GM06990 (cell line): Measurements from ENCODE around the gene KIAA1549.

Experiments
- DNase-seq: peaks from one replicate; pipeline ENCODE4 v3.0.0-alpha.2; 2011; ENCODE audit not compliant: insufficient read length; ENCODE audit errors: extremely low read depth
- H3K27me3 ChIP-seq: replicated peaks from 2 replicates; pipeline ENCODE4 v1.6.0; 2011; ENCODE audit warnings: low read length; ENCODE audit not compliant: control insufficient read depth, insufficient read depth
- H3K36me3 ChIP-seq: 2 replicates; pipeline ENCODE4 v1.5.1; 2011; ENCODE audit warnings: low read length; ENCODE audit not compliant: control insufficient read depth, insufficient read depth
- H3K4me3 ChIP-seq: replicated peaks from 2 replicates; pipeline ENCODE4 v1.5.1; 2011; ENCODE audit warnings: low read depth, mild to moderate bottlenecking, control low read depth, low read length
- CTCF ChIP-seq: IDR thresholded peaks from 2 replicates; pipeline ENCODE4 v1.5.1; 2011; ENCODE audit warnings: low read length, control low read depth, mild to moderate bottlenecking, inconsistent platforms; ENCODE audit not compliant: insufficient read depth, poor library complexity, severe bottlenecking

Gene KIAA1549

GRCh38 chr7:138809346-138809745 lies 171.8 kb downstream of the KIAA1549 start:
- DNase-seq, result no peak

GRCh38 chr7:138804618-138805017 lies 176.6 kb downstream of the KIAA1549 start:
- TF ChIP-seq CTCF, result no peak
- Histone ChIP-seq H3K36me3 (no peaks in the 10 kb centered on the region), H3K27me3 (no peaks in the 10 kb centered on the region), H3K4me3 (no peak overlapping the region)
- no peak for DNase-seq

More at GRCh38 chr7:138809346-138809745, 171.8 kb downstream of the KIAA1549 start:
- no peak for TF ChIP-seq CTCF
- no peaks in the 10 kb centered on the region for H3K36me3 ChIP-seq
- no peak overlapping the region for H3K4me3 ChIP-seq
- H3K27me3 ChIP-seq, result no peaks in the 10 kb centered on the region

GRCh38 chr7:138802706-138803105 lies 178.5 kb downstream of the KIAA1549 start:
- no peaks in the 10 kb centered on the region for H3K36me3 ChIP-seq
- H3K27me3 ChIP-seq, result no peaks in the 10 kb centered on the region
- no peak for TF ChIP-seq CTCF
- no peak overlapping the region for H3K4me3 ChIP-seq
- no peak for DNase-seq

GRCh38 chr7:138801256-138801655 lies 179.9 kb downstream of the KIAA1549 start:
- Histone ChIP-seq H3K4me3 (no peak overlapping the region), H3K27me3 (no peaks in the 10 kb centered on the region), H3K36me3 (no peaks in the 10 kb centered on the region)
- TF ChIP-seq CTCF, result no peak
- no peak for DNase-seq

GRCh38 chr7:138799336-138800000 lies 181.7 kb downstream of the KIAA1549 start:
- no peaks in the 10 kb centered on the region for H3K27me3 ChIP-seq
- no peak for TF ChIP-seq CTCF
- H3K36me3 ChIP-seq, result no peaks in the 10 kb centered on the region
- DNase-seq, result no peak
- H3K4me3 ChIP-seq, result no peak overlapping the region

GRCh38 chr7:138798836-138799235 lies 182.4 kb downstream of the KIAA1549 start:
- no peak for TF ChIP-seq CTCF
- no peak for DNase-seq
- Histone ChIP-seq H3K4me3 (no peak overlapping the region), H3K27me3 (no peaks in the 10 kb centered on the region), H3K36me3 (no peaks in the 10 kb centered on the region)
